Stimulated activated CD4-positive, alpha-beta T cell treated with anti-CD3 and anti-CD28 coated beads, Interleukin-4, amount 100 ng/mL, for 48 hours (primary cell): ENCODE measurements around the gene RELN.
"Not testable (repeated sequence)": the region's sequence is repeated elsewhere in the genome, so short reads cannot be mapped to it uniquely, and the experiment has no call there.

Source experiments
- DNase-seq, 2 donors: peaks; one replicate each; pipeline ENCODE4 v3.0.0-alpha.2; 2020; ENCODE audit warnings: low read depth in 2 of 2

RELN gene

GRCh38 chr7:103499976-103500375, 489.5 kb downstream of the RELN start:
- DNase-seq = no peak

- no peak for DNase-seq
Measured at GRCh38 chr7:103487419-103487818, 502.0 kb downstream of the RELN start.

- not testable (repeated sequence) for DNase-seq
Measured at GRCh38 chr7:103486873-103487272, 502.6 kb downstream of the RELN start.

GRCh38 chr7:103480771-103481170, 508.7 kb downstream of the RELN start:
- no peak for DNase-seq

GRCh38 chr7:103474956-103475355, 514.5 kb downstream of the RELN start:
- no peak for DNase-seq

GRCh38 chr7:103469095-103469948, 520.1 kb downstream of the RELN start:
- DNase-seq = no peak

GRCh38 chr7:103466814-103467213, 522.6 kb downstream of the RELN start:
- no peak for DNase-seq

- no peak for DNase-seq
Measured at GRCh38 chr7:103462358-103462757, 527.1 kb downstream of the RELN start.

GRCh38 chr7:103447073-103447960, 542.1 kb downstream of the RELN start:
- DNase-seq = peak; percentile 18 to 32

GRCh38 chr7:103446049-103446520, 543.4 kb downstream of the RELN start, which contains the start of gene SLC26A5:
Gene SLC26A5 (minus strand): TSS chr7:103446207. CDS start chr7:103421514, 24,693 bp downstream.
- no peak for DNase-seq

- DNase-seq = no peak
Measured at GRCh38 chr7:103445228-103446048, 544.0 kb downstream of the RELN start.

- no peak for DNase-seq
Measured at GRCh38 chr7:103439661-103440060, 549.8 kb downstream of the RELN start.

- DNase-seq = no peak
Measured at GRCh38 chr7:103437623-103438022, 551.8 kb downstream of the RELN start.

- no peak for DNase-seq
Measured at GRCh38 chr7:103432712-103433111, 556.7 kb downstream of the RELN start.

- DNase-seq = no peak
Measured at GRCh38 chr7:103425177-103425576, 564.3 kb downstream of the RELN start.

- DNase-seq = no peak
Measured at GRCh38 chr7:103423467-103424179, 565.8 kb downstream of the RELN start.
